Activated CD8-positive, alpha-beta memory T cell treated with anti-CD3 and anti-CD28 coated beads for 4 hours (primary cell): ENCODE data around the gene EHD3.

Experiments
- DNase-seq, 2 donors: peaks; one replicate each; pipeline ENCODE4 v3.0.0-alpha.2; 2020; ENCODE audit warnings: low read depth in 2 of 2

Gene EHD3

DNA sequence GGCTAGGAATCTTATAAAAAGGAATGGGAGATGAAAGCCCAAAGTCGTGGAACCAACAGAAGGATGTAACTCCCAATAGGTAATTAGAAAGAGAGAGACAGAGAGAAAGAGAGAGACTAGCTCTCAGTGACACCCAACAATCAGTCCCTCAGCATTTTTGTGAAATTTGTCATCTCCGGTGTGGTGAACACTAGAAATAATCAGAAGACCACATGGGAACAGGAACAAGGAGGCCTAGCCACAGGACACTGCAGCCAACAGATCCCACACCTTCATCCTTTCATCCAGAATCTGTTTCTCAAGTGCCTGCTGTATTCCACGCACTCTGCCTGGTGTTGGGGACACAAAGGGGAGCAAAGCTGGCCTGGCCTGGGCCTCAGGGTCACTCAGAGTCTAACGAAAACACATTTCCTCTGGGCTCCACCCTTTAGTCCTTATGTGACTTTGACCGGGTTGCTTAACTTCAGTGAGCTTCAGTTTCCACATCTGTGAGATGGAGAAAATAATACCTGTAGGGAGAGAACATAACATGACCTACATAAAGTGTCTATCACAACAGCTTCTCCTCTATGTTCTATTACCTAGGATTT, 53.1 kb downstream of the EHD3 start:
- DNase-seq = no peak

DNA sequence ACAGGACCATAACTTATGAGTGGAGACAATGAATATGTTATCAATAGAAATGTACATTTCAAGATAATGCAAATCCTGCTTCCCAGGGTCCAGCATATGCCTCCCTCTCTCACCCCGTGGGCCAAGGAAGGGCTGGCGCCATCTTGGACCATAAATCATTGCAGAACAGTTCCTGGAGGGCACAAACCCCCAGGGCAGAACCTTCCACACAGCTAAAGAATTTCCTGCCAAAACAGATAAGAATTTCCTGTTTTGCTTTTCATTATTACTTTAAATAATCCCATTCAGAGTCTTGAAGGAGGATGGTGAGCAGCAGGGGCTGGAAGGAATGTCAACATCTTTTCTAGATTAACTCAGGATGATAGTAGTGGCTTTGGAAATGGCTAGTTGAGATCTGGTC, 53.7 kb downstream of the EHD3 start:
- DNase-seq = no peak

GRCh38 chr2:31294196-31294595, 60.2 kb downstream of the EHD3 start:
- DNase-seq = no peak

GRCh38 chr2:31296641-31297287, 62.8 kb downstream of the EHD3 start:
- no peak for DNase-seq

DNA sequence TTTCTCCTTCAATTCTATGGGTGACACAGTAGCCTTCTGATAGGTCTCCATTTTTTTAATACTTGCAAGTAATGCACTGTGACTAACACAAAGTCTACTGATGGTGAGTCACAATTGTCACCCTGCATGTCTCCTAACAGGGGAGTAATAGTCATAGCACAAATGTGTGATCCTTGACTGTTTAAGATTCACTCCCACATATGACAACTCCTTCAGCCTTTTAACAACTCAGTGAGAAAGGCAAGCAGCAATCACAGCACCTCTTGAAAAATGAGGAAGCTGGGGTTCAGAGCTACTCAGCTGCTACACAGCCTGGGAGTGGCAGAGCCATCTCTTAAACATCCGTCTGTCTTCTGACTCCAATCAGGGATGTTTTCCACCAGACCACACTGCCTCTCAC, 63.8 kb downstream of the EHD3 start:
- DNase-seq = no peak

GRCh38 chr2:31299547-31299946, 65.6 kb downstream of the EHD3 start:
- no peak for DNase-seq

GRCh38 chr2:31300309-31300708, 66.4 kb downstream of the EHD3 start:
- DNase-seq = no peak

GRCh38 chr2:31302940-31303563, 69.1 kb downstream of the EHD3 start:
- no peak for DNase-seq

- no peak for DNase-seq
These were observed 70.9 kb downstream of the EHD3 start for GRCh38 chr2:31304816-31305215.

DNA sequence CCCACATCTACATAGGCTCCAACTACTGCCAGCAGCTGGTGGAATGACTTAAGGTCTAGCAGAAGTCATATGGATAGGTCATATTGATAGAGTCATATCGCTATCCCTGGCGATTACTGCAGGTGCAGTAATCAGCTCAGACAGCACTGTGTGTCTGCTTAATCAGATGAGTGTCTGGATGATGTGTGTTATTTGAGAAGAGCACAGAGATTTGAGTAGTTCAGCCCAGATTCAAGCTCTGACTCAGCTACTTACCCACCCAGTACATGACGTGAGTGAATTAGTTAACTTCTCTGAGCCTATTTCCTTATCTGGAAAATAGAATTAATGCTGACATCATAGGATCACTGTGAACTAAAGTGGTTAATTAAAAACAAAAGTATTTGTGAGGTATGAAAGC, 78.9 kb downstream of the EHD3 start:
- DNase-seq = no peak

DNA sequence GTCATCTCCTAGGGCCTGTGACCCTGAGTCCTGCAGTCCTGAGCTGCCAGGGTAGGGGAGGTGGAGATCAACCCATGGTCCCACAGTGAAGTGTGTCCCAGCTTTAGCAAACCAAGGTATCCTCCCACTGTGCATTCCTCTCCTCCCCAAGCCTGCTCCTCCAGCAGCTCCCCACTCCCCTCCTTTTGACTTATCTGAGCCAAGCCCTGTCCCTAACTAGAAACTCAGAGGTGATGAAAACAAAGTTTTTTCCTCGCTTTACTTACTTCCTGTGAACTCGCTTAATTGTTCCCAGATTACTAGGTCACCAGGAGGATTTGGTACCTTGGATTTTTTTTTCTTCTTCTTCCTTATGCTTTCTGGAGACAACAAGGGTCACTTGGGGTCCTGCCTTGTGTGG, 80.8 kb downstream of the EHD3 start:
- no peak for DNase-seq

DNA sequence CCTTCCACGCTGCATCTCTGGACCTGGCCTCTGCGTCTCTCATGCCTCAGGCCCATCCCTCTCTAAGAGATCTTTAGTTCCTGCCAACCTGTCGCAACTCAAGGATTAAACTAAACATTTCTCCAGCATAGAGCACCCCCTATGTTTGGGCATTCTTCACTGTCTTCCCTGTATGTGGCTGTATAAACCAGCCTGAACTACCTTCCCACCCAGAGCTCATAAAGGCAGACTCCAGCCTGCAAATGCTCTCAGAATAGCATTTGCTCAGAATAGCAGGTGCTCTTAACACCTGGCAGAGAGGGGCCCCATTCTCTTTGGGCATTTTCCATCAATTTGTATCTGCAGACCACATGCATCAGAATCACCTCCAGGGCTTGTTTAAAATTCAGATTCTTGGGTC, 83.4 kb downstream of the EHD3 start:
- DNase-seq = no peak

DNA sequence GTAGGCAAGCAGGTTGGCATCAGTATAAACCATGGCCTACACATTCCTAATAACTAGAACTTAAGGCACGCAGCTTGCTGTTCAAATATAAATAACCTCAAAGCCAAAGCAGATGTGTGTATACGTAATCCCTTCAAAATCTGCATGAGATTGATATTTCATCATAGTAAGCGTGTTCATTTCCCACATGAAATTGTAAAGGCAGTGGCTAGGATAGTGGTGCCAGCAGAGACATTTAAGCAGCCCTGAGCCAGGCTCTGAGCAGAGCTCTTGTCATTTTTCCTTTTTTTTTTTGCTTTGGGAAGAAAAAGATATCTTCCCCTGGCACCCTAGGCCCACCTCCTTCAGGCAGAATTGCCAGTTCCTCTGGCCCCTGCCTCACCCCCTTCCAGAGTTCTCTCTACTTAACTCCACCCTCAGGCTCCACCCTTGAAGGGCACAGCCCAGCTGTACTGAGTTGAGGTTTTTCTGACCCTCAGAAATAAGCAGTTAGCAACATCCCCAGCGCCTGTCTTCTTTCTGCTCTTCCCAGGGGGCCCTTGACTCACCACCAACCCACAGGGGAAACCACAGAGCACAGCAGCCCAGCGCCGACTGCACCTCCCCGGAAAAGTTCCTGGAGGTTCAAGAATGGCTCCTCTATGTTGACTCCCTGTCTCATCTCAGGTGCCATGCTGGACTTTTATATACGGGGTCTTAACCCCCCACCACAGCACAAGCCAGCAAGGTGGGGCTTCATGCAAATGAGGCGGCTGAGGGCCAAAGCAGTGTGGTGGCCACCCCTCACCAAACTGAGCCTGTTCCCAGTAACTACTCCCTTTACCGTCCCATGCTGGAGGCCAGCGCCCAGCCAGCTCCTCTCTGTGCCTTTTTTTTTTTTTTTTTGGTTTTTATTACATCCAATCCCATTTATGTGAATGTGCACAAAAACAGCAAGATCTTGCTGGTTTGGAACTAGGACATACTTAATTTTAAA, 84.7 kb downstream of the EHD3 start:
- DNase-seq = no peak
